GM13977 (cell line): Measurements from ENCODE around the gene BOLA1.

ENCODE experiments used
- DNase-seq: peaks from one replicate; pipeline ENCODE4 v3.0.0; 2012; ENCODE audit warnings: low spot score
- in situ Hi-C: fragments of 300-500 bp; cut with MboI; formaldehyde crosslinking; loops from one replicate; pipeline ENCODE4 v1.12.0; 2022; ENCODE audit warnings: low sequenced_read_pairs, low pct_unique_long_range_greater_than_20kb, mixed read lengths, inconsistent platforms; ENCODE audit not compliant: unreplicated experiment
- TF ChIP-seq, protein P1 (sequence below): IDR thresholded peaks from 2 replicates; pipeline ENCODE4 v1.5.1; 2012; ENCODE audit warnings: mild to moderate bottlenecking, control low read depth; ENCODE audit not compliant: insufficient read depth; ENCODE audit errors: extremely low read depth, missing control alignments

BOLA1 gene

DNA sequence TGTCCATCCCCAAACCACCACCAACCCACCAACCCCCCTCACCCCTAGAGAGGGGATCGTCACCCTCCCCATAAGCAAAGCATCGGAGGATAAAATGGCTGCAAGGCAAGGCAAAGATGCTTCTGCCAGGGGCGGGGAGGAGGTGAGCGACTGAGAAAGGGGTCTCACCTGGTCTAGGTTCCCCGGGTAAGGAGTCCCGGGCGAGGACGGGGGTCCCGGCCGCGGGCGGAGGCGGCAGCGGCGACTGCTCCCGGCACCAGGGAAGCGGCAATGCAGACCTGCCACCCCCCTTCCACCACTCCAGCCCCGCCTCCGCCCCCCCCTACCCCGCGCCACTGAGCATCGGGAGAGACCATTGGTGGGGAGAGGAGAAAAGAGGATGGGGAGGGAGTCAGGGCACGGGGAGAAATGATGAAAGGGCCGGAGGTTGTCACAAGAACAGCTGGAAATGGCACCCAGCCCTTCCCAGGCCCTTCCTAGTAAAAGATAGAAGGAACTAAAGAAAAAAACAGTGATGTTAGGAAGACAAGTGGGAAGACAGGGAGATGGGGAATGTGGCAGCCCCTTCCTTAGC lies 18.3 kb downstream of the BOLA1 start, which contains the start of gene SV2A:
TSS of gene SV2A (minus strand) at position 274 of the 574 bp plus-strand sequence. CDS start 4,004 bp downstream, outside the sequence.
- in situ Hi-C loops, result no loop called here
- TF ChIP-seq, protein P1, sequence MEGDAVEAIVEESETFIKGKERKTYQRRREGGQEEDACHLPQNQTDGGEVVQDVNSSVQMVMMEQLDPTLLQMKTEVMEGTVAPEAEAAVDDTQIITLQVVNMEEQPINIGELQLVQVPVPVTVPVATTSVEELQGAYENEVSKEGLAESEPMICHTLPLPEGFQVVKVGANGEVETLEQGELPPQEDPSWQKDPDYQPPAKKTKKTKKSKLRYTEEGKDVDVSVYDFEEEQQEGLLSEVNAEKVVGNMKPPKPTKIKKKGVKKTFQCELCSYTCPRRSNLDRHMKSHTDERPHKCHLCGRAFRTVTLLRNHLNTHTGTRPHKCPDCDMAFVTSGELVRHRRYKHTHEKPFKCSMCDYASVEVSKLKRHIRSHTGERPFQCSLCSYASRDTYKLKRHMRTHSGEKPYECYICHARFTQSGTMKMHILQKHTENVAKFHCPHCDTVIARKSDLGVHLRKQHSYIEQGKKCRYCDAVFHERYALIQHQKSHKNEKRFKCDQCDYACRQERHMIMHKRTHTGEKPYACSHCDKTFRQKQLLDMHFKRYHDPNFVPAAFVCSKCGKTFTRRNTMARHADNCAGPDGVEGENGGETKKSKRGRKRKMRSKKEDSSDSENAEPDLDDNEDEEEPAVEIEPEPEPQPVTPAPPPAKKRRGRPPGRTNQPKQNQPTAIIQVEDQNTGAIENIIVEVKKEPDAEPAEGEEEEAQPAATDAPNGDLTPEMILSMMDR, result no peak
- DNase-seq, result no peak

- DNase-seq, result no peak
- in situ Hi-C loops, result no loop called here
- TF ChIP-seq, protein P1, result no peak
Measured at GRCh38 chr1:149923626-149924025, 24.3 kb downstream of the BOLA1 start.

GRCh38 chr1:149925345-149925744 lies 26.0 kb downstream of the BOLA1 start:
- in situ Hi-C loops, result no loop called here
- TF ChIP-seq, protein P1, result no peak
- no peak for DNase-seq

DNA sequence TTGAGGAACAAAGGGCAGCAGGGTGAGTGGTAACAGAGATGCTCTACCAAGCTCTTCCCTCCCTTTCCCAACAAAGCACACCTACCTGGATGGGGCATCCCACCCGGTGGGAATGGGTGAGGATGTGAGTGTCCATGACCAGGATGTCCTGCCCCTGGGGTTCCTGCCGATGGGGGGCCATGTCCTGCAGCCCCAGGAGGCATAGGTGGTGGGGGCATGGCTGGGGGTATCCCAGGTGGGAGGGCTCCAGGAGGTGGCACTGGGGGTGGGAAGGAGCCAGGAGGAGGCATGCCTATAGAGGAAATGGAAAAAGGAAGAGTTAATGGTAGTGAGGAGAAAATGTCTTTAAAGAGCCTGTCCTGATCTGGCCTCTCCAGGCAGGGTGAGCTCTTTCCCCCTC lies 26.4 kb downstream of the BOLA1 start:
- no peak for DNase-seq
- in situ Hi-C loops, result no loop called here
- TF ChIP-seq, protein P1, result no peak

DNA sequence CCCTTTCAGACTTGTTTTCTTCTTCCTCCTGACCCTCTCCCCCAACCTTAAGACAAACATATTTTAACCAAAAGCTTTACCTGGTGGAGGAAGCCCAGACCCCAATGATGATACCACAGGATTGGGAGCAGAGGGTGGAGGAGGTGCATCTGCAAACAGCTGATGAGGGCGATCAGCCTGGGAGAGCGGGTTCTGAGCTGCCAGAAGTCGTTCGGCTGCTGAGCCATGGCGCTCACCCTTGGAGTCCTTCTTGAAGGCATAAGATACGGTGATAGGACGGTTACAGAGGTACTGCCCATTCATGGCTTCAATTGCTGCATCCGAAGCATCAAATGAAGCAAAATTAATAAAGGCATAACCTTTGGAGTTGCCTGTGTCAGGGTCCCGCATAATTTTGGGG lies 26.9 kb downstream of the BOLA1 start:
- DNase-seq, result no peak
- TF ChIP-seq, protein P1, result no peak
- in situ Hi-C loops, result no loop called here

DNA sequence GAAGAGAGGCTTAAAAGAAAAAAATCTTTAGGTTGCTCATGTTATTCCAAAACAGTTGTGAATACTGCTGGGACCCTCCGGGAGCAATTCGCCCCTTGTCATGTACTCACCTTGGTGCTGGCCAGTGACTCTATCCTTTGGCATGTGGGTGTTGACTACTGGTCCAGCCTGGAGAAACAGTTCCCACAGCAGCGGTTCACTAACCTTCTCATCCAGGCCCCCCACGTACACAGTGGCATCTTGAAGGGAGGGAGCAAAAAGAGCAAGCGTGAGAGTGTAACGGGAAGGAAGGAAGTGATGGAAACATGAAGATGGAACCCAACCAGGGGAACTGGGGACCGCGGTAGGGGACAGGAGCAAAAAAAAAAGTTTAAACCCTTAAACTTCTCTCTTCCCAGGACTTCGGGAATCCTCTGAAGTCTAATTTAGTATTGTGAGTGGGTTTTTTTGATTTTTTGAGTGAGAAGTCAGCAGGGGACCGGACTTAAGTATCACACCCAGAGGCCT lies 27.7 kb downstream of the BOLA1 start:
- in situ Hi-C loops, result no loop called here
- TF ChIP-seq, protein P1, result no peak
- no peak for DNase-seq
